GM11168 (cell line): Measurements from ENCODE around the gene DPP6.

ENCODE experiments used
- in situ Hi-C: fragments of 300-500 bp; cut with MboI; formaldehyde crosslinking; loops from one replicate; pipeline ENCODE4 v1.12.0; 2022; ENCODE audit warnings: low sequenced_read_pairs; ENCODE audit not compliant: unreplicated experiment

The DPP6 gene

GRCh38 chr7:154217688-154218340 lies 165.6 kb downstream of the DPP6 start:
- in situ Hi-C loops: no loop called here

- in situ Hi-C loops: no loop called here
Observed at GRCh38 chr7:154231732-154232131, 179.5 kb downstream of the DPP6 start.

- in situ Hi-C loops: no loop called here
Observed at GRCh38 chr7:154232700-154233099, 180.5 kb downstream of the DPP6 start.

GRCh38 chr7:154241988-154242387 lies 189.8 kb downstream of the DPP6 start:
- in situ Hi-C loops: no loop called here

GRCh38 chr7:154242709-154243108 lies 190.5 kb downstream of the DPP6 start:
- in situ Hi-C loops: no loop called here

- in situ Hi-C loops: no loop called here
Observed at GRCh38 chr7:154252046-154252445, 199.8 kb downstream of the DPP6 start.

GRCh38 chr7:154253810-154254209 lies 201.6 kb downstream of the DPP6 start:
- in situ Hi-C loops: no loop called here

- in situ Hi-C loops: no loop called here
Observed at GRCh38 chr7:154255324-154255723, 203.1 kb downstream of the DPP6 start.

- in situ Hi-C loops: no loop called here
Observed at GRCh38 chr7:154256150-154256549, 204.0 kb downstream of the DPP6 start.

- in situ Hi-C loops: no loop called here
Observed at GRCh38 chr7:154259396-154259795, 207.2 kb downstream of the DPP6 start.

GRCh38 chr7:154287356-154287755 lies 235.2 kb downstream of the DPP6 start:
- in situ Hi-C loops: no loop called here

- in situ Hi-C loops: no loop called here
Observed at GRCh38 chr7:154289119-154289518, 236.9 kb downstream of the DPP6 start.

- in situ Hi-C loops: no loop called here
Observed at GRCh38 chr7:154296443-154296842, 244.2 kb downstream of the DPP6 start.

GRCh38 chr7:154299736-154300135 lies 247.5 kb downstream of the DPP6 start:
- in situ Hi-C loops: no loop called here

- in situ Hi-C loops: no loop called here
Observed at GRCh38 chr7:154302380-154302779, 250.2 kb downstream of the DPP6 start.

GRCh38 chr7:154304231-154304630 lies 252.0 kb downstream of the DPP6 start:
- in situ Hi-C loops: no loop called here

- in situ Hi-C loops: no loop called here
Observed at GRCh38 chr7:154304740-154305700, 252.8 kb downstream of the DPP6 start.

GRCh38 chr7:154306036-154306435 lies 253.8 kb downstream of the DPP6 start:
- in situ Hi-C loops: no loop called here

GRCh38 chr7:154308928-154309327 lies 256.7 kb downstream of the DPP6 start:
- in situ Hi-C loops: no loop called here

GRCh38 chr7:154310114-154310513 lies 257.9 kb downstream of the DPP6 start:
- in situ Hi-C loops: no loop called here

GRCh38 chr7:154324196-154324595 lies 272.0 kb downstream of the DPP6 start:
- in situ Hi-C loops: no loop called here
